Spinal cord (tissue), 10 donors: Measurements from ENCODE around the gene PPP1R3F. TPM values are rescaled to one million over a fixed set of nuclear protein-coding genes. Genes with fewer than 3 reads are reported as not detected.
A peak's percentile ranks its signal among the peaks of the same experiment; 100 is the strongest.
"Not testable (repeated sequence)": the region's sequence is repeated elsewhere in the genome, so short reads cannot be mapped to it uniquely, and the experiment has no call there.

ENCODE experiments used
- DNase-seq, 6 donors: peaks; one replicate each; pipeline versions ENCODE4 v3.0.0 to v3.0.0-alpha.2; 2013 to 2015; ENCODE audit warnings: low spot score in 6 of 6, low read depth in 4 of 6
- H3K27ac ChIP-seq: one replicate; pipeline ENCODE4 v1.5.1; 2013; ENCODE audit warnings: low read depth, low read length, control low read depth
- H3K27me3 ChIP-seq: one replicate; pipeline ENCODE4 v1.6.1; 2013; ENCODE audit warnings: low read length; ENCODE audit not compliant: control insufficient read depth, insufficient read depth
- H3K36me3 ChIP-seq: one replicate; pipeline ENCODE4 v1.6.1; 2013; ENCODE audit warnings: low read length; ENCODE audit not compliant: control insufficient read depth, insufficient read depth
- H3K4me1 ChIP-seq: one replicate; pipeline ENCODE4 v1.6.1; 2013; ENCODE audit warnings: low read length; ENCODE audit not compliant: control insufficient read depth, insufficient read depth
- H3K4me3 ChIP-seq: one replicate; pipeline ENCODE4 v1.5.1; 2013; ENCODE audit warnings: low read depth, low read length, control low read depth
- H3K9me3 ChIP-seq: one replicate; pipeline ENCODE4 v1.6.1; 2013; ENCODE audit warnings: low read length; ENCODE audit not compliant: control insufficient read depth, insufficient read depth
- WGBS: methylation state at CpG from one replicate; pipeline ENCODE4 v1.1.5; 2013; ENCODE audit warnings: missing lambda C conversion rate; ENCODE audit not compliant: insufficient coverage; 5-methylcytosine and 5-hydroxymethylcytosine counted together
- polyA plus RNA-seq, 2 donors: library from polyadenylated mRNA; unstranded; fragments of 120-200 nt; gene quantifications; one replicate each; pipeline ENCODE4 v1.2.1, GENCODE V29; 2013; ENCODE audit not compliant: insufficient read length in 2 of 2
- total RNA-seq, 2 donors: library from RNA; depleted of rRNA in 1 of 2; stranded (reverse); fragments of 120-200 nt in 1 of 2; fragments of >200 nt in 1 of 2; gene quantifications; one replicate each; pipeline versions ENCODE4 v1.2.3 to v1.2.4, GENCODE V29; 2013 to 2014
- donor health status: healthy.

PPP1R3F gene
- total and polyA plus RNA-seq, 4 donors: 13.3 to 25.1 (median 18.8) TPM

GRCh38 chrX:49303346-49303745 lies 33.8 kb downstream of the PPP1R3F start, which contains the start of gene GAGE10:
Gene GAGE10 (plus strand): TSS chrX:49303646. CDS start chrX:49304860, 1,214 bp downstream.
- H3K36me3 ChIP-seq: no peaks in the 10 kb centered on the region
- no peaks in the 10 kb centered on the region for H3K4me1 ChIP-seq
- no peaks in the 10 kb centered on the region for H3K9me3 ChIP-seq
- 78% methylated on average over 14 of the region's 15 CpGs for WGBS
- DNase-seq: no peak
- H3K27me3 ChIP-seq: no peaks in the 10 kb centered on the region
- no peak within 1 kb of the TSS for H3K4me3 ChIP-seq
- no peak within 1 kb of the TSS for H3K27ac ChIP-seq

DNA sequence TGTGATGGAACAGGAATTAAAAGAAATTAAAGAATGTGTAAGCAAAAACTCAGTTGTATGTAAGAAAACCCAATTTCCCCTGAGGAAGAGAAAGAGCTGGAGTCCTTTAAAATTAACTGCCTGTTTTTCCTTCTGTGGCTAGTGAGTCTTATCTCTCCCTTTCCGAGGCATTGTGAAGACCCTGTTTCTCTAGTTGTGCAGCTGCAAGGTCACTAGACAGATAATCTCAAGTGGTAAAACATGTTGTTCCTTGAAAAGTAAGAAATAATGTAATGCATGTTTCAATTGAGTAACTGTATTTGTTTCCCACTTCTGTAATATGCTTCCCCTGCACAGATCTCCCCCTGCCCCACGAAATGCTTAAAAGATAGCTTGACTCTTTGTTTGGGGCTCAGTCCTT lies 38.2 kb downstream of the PPP1R3F start:
- WGBS: no CpG with 5 or more reads among the region's 2 CpGs
- H3K9me3 ChIP-seq, H3K4me1 ChIP-seq, H3K4me3 ChIP-seq, H3K27ac ChIP-seq, H3K36me3 ChIP-seq, DNase-seq, H3K27me3 ChIP-seq: not testable (repeated sequence)

DNA sequence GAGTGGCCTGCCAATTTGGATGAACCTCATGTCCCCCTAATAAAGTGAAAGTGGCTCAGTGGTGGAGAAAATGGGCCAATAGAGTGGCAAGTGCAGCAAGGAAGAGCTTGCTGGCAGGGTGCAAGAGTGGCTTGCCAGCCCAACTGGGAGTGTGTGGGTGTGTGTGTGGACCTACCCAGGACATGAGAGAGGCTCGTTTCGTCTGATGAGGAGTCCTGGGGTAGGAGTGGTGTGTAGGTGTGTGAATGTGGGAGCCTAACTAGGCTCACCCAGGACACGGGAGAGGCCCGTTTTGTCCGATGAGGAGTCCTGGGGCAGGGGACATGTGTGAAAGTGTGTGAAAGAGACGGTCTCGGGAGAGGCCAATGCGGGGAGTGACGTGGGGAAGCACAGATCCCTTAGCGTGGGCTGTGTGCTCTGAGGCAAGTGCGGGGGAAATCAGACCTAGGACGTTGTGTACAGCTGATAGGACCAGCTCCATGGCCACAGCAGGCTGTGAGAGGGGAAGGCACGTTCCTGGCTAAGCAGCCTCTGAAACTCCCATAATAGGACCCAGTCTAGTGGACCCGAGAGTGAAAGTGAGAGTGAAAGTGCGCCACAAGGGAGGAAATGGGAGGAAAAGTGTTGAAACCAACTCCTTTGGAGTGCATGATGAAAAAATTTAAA lies 39.1 kb downstream of the PPP1R3F start:
- no peak for DNase-seq
- no peak overlapping the region for H3K4me3 ChIP-seq
- WGBS: 69% methylated on average over 15 of the region's 15 CpGs
- H3K27me3 ChIP-seq: no peaks in the 10 kb centered on the region
- H3K27ac ChIP-seq: peak overlapping the region; percentile 64
- no peaks in the 10 kb centered on the region for H3K36me3 ChIP-seq
- peaks cover 8% of the 10 kb centered on the region for H3K4me1 ChIP-seq
- no peaks in the 10 kb centered on the region for H3K9me3 ChIP-seq

GRCh38 chrX:49309401-49309981 lies 39.9 kb downstream of the PPP1R3F start:
- WGBS: 47% methylated on average over 4 of the region's 8 CpGs
- H3K27ac ChIP-seq: peak overlapping the region; percentile 64
- H3K4me3 ChIP-seq: peak overlapping the region; percentile 5

DNA sequence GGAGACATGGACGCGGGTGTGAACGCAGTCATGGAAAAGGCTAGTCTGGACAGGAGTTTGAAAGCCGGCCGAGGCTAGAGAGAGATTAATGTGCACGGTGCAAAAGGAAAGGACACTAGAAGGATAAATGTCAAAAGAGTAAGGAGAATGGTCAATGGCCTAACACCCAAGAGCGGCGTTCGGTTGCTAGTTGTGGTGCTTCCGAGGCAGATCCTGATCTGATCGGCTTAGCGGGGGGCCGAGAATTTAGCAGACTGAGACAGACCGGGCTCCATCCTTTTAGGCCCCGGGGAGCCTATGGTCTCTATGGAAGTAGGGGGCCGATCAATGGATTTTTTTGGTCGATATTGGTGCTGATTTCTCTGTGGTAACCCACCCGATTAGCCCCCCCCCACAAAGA lies 40.8 kb downstream of the PPP1R3F start:
- H3K27me3 ChIP-seq: no peaks in the 10 kb centered on the region
- no peaks in the 10 kb centered on the region for H3K36me3 ChIP-seq
- peaks cover 8% of the 10 kb centered on the region for H3K4me1 ChIP-seq
- H3K9me3 ChIP-seq: no peaks in the 10 kb centered on the region
- DNase-seq: no peak
- no peak overlapping the region for H3K4me3 ChIP-seq
- 59% methylated on average over 10 of the region's 18 CpGs for WGBS
- no peak overlapping the region for H3K27ac ChIP-seq

More at GRCh38 chrX:49309401-49309981, 39.9 kb downstream of the PPP1R3F start:
- H3K27me3 ChIP-seq: no peaks in the 10 kb centered on the region
- H3K4me1 ChIP-seq: peaks cover 8% of the 10 kb centered on the region
- no peaks in the 10 kb centered on the region for H3K9me3 ChIP-seq
- no peaks in the 10 kb centered on the region for H3K36me3 ChIP-seq
- DNase-seq: peak in 2 of 6 donors; percentile 20 to 38

DNA sequence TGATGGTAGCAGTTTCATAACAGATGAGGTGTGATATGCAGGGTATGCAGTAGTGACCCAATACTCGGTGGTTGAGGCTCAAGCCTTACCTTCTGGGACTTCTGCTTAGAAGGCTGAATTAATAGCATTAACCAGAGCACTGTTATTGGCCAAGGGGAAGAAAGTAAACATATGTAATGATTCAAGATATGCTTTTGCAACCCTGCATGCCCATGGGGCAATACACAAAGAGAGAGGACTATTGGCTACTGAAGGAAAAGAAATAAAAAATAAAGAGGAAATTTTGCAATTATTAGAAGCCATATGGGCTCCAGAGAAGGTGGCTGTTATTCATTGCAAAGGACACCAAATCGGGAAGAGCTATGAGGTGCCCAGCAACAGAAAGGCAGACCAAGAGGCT lies 42.6 kb downstream of the PPP1R3F start:
- Histone ChIP-seq H3K4me1 (peaks cover 8% of the 10 kb centered on the region), H3K27ac (no peak overlapping the region), H3K9me3 (no peaks in the 10 kb centered on the region), H3K36me3 (no peaks in the 10 kb centered on the region), H3K4me3 (no peak overlapping the region), H3K27me3 (no peaks in the 10 kb centered on the region)
- WGBS: 63% methylated on average over 2 of the region's 2 CpGs
- no peak for DNase-seq

DNA sequence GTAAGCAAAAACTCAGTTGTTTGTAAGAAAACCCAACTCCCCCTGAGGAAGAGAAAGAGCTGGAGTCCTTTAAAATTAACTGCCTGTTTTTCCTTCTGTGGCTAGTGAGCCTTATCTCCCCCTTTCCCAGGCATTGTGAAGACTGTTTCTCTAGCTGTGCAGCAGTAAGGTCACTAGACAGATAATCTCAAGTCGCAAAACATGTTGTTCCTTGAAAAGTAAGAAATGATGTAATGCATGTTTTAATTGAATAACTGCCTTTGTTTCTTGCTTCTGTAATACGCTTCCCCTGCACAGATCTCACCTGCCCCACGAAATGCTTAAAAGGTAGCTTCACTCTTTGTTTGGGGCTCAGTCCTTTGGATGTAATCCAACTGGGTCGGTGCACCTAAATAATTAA lies 46.5 kb downstream of the PPP1R3F start:
- Histone ChIP-seq H3K27ac (no peak overlapping the region), H3K27me3 (no peaks in the 10 kb centered on the region)
- 51% methylated on average over 4 of the region's 4 CpGs for WGBS

DNA sequence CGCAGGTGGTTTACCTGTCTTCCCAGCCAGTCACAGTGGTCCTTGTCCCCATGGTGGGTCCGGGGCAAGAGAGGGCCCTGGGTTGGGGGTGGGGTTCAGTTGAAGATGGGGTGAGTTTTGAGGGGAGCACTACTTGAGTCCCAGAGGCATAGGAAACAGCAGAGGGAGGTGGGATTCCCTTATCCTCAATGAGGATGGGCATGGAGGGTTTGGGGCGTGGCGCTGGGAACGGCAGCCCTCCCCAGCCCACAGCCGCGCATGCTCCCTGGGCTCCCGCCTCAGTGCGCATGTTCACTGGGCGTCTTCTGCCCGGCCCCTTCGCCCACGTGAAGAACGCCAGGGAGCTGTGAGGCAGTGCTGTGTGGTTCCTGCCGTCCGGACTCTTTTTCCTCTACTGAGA lies 52.1 kb downstream of the PPP1R3F start, which contains the start of gene GAGE12J:
Gene GAGE12J (plus strand): TSS at position 301 of the 400 bp plus-strand sequence. CDS start 1,157 bp downstream, outside the sequence.
- H3K4me1 ChIP-seq, H3K4me3 ChIP-seq, DNase-seq, H3K27me3 ChIP-seq, H3K9me3 ChIP-seq, H3K36me3 ChIP-seq, H3K27ac ChIP-seq: not testable (repeated sequence)
- WGBS: no CpG with 5 or more reads among the region's 16 CpGs

More for the DNA sequence above, 46.5 kb downstream of the PPP1R3F start:
- no peaks in the 10 kb centered on the region for H3K4me1 ChIP-seq
- no peaks in the 10 kb centered on the region for H3K36me3 ChIP-seq
- no peak overlapping the region for H3K4me3 ChIP-seq
- DNase-seq: no peak
- H3K9me3 ChIP-seq: no peaks in the 10 kb centered on the region

DNA sequence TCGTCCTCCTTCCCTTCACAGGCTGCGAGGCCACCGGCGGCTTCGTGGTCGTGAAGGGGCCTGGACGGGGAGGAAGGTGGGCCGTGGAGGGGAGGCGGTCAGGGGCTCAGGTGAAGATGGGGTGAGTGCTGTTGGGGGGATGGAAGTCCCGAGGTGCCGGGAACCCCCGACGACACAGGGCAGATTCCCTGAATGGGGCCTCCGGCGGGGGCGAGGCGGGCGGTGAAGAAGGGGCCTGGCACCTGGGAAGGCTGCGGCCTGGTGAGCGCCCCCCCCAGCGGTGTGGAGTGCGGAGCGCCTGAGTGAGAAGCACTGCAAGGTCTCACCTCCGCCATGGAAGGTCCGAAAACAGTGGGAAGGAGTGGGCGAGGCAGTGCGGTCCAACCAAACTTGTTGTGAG lies 52.7 kb downstream of the PPP1R3F start:
- DNase-seq, H3K9me3 ChIP-seq, H3K4me3 ChIP-seq, H3K36me3 ChIP-seq, H3K4me1 ChIP-seq, H3K27me3 ChIP-seq, H3K27ac ChIP-seq: not testable (repeated sequence)
- WGBS: no CpG with 5 or more reads among the region's 27 CpGs

- not testable (repeated sequence) for H3K9me3 ChIP-seq, H3K36me3 ChIP-seq, H3K27ac ChIP-seq, H3K4me1 ChIP-seq, H3K4me3 ChIP-seq, H3K27me3 ChIP-seq, DNase-seq
- no CpG with 5 or more reads among the region's 7 CpGs for WGBS
These were observed 54.1 kb downstream of the PPP1R3F start for GRCh38 chrX:49323735-49324134.
